ENCODE results near the gene CFTR.

DNA sequence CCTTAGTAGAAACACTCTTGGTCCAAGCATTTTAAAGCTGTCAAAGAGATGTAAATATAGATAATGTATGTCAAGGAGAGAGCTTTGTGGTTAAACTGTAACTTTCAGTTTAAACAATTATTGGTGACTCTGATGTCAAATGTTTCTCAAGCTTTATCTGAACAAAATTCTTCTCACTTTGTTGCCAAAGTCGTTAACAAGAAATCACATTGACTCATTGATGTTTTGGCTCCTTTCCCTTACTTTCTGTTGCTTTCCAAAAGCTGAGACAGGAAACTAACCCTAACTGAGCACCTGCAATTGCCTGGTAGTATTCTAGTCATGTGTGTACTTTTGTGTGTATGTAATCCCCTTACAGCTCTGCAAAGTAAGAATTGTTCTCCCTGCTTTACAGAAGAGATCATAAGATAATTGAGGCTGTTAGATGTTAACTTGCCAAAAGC lies 108.5 kb downstream of the CFTR start:
- TF ChIP-seq, protein P1, sequence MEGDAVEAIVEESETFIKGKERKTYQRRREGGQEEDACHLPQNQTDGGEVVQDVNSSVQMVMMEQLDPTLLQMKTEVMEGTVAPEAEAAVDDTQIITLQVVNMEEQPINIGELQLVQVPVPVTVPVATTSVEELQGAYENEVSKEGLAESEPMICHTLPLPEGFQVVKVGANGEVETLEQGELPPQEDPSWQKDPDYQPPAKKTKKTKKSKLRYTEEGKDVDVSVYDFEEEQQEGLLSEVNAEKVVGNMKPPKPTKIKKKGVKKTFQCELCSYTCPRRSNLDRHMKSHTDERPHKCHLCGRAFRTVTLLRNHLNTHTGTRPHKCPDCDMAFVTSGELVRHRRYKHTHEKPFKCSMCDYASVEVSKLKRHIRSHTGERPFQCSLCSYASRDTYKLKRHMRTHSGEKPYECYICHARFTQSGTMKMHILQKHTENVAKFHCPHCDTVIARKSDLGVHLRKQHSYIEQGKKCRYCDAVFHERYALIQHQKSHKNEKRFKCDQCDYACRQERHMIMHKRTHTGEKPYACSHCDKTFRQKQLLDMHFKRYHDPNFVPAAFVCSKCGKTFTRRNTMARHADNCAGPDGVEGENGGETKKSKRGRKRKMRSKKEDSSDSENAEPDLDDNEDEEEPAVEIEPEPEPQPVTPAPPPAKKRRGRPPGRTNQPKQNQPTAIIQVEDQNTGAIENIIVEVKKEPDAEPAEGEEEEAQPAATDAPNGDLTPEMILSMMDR (IDR thresholded peaks at IDR 0.05), result no peak
- TF ChIP-seq, protein P2, sequence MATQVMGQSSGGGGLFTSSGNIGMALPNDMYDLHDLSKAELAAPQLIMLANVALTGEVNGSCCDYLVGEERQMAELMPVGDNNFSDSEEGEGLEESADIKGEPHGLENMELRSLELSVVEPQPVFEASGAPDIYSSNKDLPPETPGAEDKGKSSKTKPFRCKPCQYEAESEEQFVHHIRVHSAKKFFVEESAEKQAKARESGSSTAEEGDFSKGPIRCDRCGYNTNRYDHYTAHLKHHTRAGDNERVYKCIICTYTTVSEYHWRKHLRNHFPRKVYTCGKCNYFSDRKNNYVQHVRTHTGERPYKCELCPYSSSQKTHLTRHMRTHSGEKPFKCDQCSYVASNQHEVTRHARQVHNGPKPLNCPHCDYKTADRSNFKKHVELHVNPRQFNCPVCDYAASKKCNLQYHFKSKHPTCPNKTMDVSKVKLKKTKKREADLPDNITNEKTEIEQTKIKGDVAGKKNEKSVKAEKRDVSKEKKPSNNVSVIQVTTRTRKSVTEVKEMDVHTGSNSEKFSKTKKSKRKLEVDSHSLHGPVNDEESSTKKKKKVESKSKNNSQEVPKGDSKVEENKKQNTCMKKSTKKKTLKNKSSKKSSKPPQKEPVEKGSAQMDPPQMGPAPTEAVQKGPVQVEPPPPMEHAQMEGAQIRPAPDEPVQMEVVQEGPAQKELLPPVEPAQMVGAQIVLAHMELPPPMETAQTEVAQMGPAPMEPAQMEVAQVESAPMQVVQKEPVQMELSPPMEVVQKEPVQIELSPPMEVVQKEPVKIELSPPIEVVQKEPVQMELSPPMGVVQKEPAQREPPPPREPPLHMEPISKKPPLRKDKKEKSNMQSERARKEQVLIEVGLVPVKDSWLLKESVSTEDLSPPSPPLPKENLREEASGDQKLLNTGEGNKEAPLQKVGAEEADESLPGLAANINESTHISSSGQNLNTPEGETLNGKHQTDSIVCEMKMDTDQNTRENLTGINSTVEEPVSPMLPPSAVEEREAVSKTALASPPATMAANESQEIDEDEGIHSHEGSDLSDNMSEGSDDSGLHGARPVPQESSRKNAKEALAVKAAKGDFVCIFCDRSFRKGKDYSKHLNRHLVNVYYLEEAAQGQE (IDR thresholded peaks at IDR 0.05; ENCODE audit: insufficient read depth in 1 of 2, low read depth in 2 of 2, low read length in 1 of 2), result no peak
